OCI-LY1 (cell line): Measurements from ENCODE around the gene PCK2.

Experiments used
- H2AFZ ChIP-seq: fragments of 200-600 bp; sonication (generic), shearing (Covaris generic); 2 replicates; pipeline ENCODE4 v1.6.0; 2014; ENCODE audit warnings: antibody characterized with exemption, mild to moderate bottlenecking, low read length
- H3F3A ChIP-seq: fragments of 200-600 bp; sonication (generic), shearing (Covaris generic); 2 replicates; pipeline ENCODE4 v1.6.0; 2014; ENCODE audit warnings: mild to moderate bottlenecking, antibody characterized with exemption, low read length, moderate library complexity; ENCODE audit not compliant: insufficient read depth
- H3K27ac ChIP-seq: fragments of 200-600 bp; sonication (generic); 2 replicates; pipeline ENCODE4 v1.5.1; 2014; ENCODE audit warnings: low read length, mixed run types, mild to moderate bottlenecking, low read depth; ENCODE audit not compliant: poor library complexity, severe bottlenecking
- H3K27me3 ChIP-seq: fragments of 200-600 bp; sonication (generic); 2 replicates; pipeline ENCODE4 v1.6.0; 2014; ENCODE audit warnings: antibody characterized with exemption, mild to moderate bottlenecking, low read length, moderate library complexity; ENCODE audit not compliant: insufficient read depth
- H3K36me3 ChIP-seq: fragments of 200-600 bp; sonication (generic); 2 replicates; pipeline ENCODE4 v1.6.1; 2014; ENCODE audit warnings: mild to moderate bottlenecking, antibody characterized with exemption, low read length, moderate library complexity, mixed read lengths; ENCODE audit not compliant: insufficient read depth
- H3K4me1 ChIP-seq: fragments of 200-600 bp; sonication (generic); 2 replicates; pipeline ENCODE4 v1.5.1; 2014; ENCODE audit warnings: mild to moderate bottlenecking, low read length, moderate library complexity; ENCODE audit not compliant: insufficient read depth, severe bottlenecking
- H3K4me2 ChIP-seq: fragments of 200-600 bp; sonication (generic), shearing (Covaris generic); 2 replicates; pipeline ENCODE4 v1.6.1; 2014; ENCODE audit warnings: low read length
- H3K4me3 ChIP-seq: fragments of 200-600 bp; sonication (generic); 2 replicates; pipeline ENCODE4 v1.5.1; 2014; ENCODE audit warnings: low read length, low read depth, mild to moderate bottlenecking, mixed read lengths; ENCODE audit not compliant: poor library complexity, severe bottlenecking
- H3K79me2 ChIP-seq: fragments of 200-600 bp; shearing (Covaris generic); 2 replicates; pipeline ENCODE4 v1.6.1; 2016; ENCODE audit warnings: mixed run types, low read length, mixed read lengths; ENCODE audit not compliant: insufficient read depth
- H3K9ac ChIP-seq: fragments of 200-600 bp; sonication (generic), shearing (Covaris generic); 2 replicates; pipeline ENCODE4 v1.6.1; 2014; ENCODE audit warnings: mild to moderate bottlenecking, low read length, mixed read lengths
- H3K9me2 ChIP-seq: fragments of 200-600 bp; sonication (generic), shearing (Covaris generic); 2 replicates; pipeline ENCODE4 v1.6.1; 2014; ENCODE audit warnings: low read depth, mild to moderate bottlenecking, low read length, mixed read lengths
- H3K9me3 ChIP-seq: fragments of 200-600 bp; shearing (Covaris generic); 2 replicates; pipeline ENCODE4 v1.6.1; 2014; ENCODE audit warnings: low read length, mixed read lengths
- H4K20me1 ChIP-seq: fragments of 200-600 bp; sonication (generic), shearing (Covaris generic); 2 replicates; pipeline ENCODE4 v1.6.0; 2016; ENCODE audit warnings: mild to moderate bottlenecking, low read length; ENCODE audit not compliant: insufficient read depth
- EZH2 ChIP-seq: fragments of 200-600 bp; sonication (generic), shearing (Covaris generic); IDR thresholded peaks from 2 replicates; pipeline ENCODE4 v1.8.0; 2017; ENCODE audit warnings: borderline replicate concordance, mixed run types, mild to moderate bottlenecking, antibody characterized with exemption, low read length, moderate library complexity, mixed read lengths
- TF ChIP-seq, protein P1 (sequence below): fragments of 200-600 bp; sonication (generic), shearing (Covaris generic); IDR thresholded peaks from 2 replicates; pipeline ENCODE4 v1.5.1; 2017; ENCODE audit warnings: mild to moderate bottlenecking, antibody characterized with exemption, low read length, moderate library complexity, mixed read lengths

Gene PCK2

DNA sequence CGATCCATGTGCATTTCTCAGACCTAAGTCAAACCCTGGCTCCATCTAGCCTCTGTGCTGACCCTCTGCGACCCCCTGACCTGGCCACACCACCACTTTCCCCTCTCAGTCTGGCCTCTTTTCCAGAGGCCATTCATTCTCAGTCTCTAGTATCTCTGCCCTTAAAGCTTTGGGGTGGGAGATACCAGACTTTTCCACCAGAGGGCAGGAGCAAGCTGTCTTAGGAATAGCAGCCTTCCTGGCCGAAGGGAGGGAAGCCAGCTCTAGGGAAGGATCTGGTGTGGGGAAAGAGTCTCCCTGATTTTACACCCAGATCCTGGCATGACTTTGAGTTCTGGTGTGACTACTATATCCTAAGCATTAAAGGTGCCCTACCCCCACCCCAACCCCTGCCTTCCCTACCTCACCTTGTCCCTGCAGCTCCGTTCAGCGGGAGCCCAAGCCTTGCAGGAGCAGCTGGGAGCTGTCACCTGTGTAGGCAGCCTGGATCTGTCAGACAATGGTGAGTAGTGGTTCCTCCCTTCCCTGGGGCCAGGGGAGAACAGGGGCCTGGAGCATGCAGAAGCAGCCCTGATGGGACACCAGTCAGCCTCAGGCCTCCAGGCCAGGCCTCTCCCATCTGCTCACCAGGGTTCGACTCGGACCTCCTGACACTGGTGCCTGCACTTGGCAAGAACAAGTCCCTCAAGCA lies 35.7 kb upstream of the PCK2 start:
- Histone ChIP-seq H3K27ac (no peak overlapping the region), H3K36me3 (no peaks in the 10 kb centered on the region), H3F3A (no peaks in the 10 kb centered on the region), H3K4me3 (no peak overlapping the region), H3K4me1 (no peaks in the 10 kb centered on the region), H3K9ac (no peak overlapping the region), H3K9me3 (no peaks in the 10 kb centered on the region), H2AFZ (no peak overlapping the region), H3K4me2 (no peak overlapping the region), H3K27me3 (no peaks in the 10 kb centered on the region), H3K9me2 (no peaks in the 10 kb centered on the region), H4K20me1 (no peaks in the 10 kb centered on the region), H3K79me2 (no peaks in the 10 kb centered on the region)
- no peak for TF ChIP-seq EZH2
- TF ChIP-seq, protein P1, sequence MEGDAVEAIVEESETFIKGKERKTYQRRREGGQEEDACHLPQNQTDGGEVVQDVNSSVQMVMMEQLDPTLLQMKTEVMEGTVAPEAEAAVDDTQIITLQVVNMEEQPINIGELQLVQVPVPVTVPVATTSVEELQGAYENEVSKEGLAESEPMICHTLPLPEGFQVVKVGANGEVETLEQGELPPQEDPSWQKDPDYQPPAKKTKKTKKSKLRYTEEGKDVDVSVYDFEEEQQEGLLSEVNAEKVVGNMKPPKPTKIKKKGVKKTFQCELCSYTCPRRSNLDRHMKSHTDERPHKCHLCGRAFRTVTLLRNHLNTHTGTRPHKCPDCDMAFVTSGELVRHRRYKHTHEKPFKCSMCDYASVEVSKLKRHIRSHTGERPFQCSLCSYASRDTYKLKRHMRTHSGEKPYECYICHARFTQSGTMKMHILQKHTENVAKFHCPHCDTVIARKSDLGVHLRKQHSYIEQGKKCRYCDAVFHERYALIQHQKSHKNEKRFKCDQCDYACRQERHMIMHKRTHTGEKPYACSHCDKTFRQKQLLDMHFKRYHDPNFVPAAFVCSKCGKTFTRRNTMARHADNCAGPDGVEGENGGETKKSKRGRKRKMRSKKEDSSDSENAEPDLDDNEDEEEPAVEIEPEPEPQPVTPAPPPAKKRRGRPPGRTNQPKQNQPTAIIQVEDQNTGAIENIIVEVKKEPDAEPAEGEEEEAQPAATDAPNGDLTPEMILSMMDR: peak; percentile 93

DNA sequence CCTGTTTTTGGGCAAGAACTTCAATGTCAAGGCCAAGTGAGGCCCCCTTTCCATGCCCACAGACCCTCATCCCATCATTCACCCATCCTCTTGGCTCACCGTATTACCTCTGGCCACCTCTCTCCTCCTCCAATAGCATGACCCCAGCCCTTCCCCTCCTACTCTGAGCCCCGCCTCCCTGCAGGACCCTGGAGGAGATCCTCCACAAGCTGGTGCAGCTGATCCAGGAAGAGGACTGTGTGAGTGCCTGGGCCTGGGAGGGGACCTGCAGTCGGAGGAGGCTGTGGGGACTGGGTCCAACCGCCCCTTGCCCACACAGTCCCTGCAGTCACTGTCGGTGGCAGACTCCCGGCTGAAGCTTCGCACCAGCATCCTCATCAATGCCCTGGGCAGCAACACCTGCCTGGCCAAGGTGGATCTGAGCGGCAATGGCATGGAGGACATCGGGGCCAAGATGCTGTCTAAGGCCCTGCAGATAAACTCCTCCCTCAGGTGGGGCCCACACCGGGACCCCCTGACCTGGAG lies 35.1 kb upstream of the PCK2 start:
- Histone ChIP-seq H3K4me1 (no peaks in the 10 kb centered on the region), H3K27ac (no peak overlapping the region), H3K9ac (no peak overlapping the region), H4K20me1 (no peaks in the 10 kb centered on the region), H3K9me2 (no peaks in the 10 kb centered on the region), H3K79me2 (no peaks in the 10 kb centered on the region), H3K4me2 (no peak overlapping the region), H2AFZ (no peak overlapping the region), H3K27me3 (no peaks in the 10 kb centered on the region), H3F3A (no peaks in the 10 kb centered on the region), H3K4me3 (no peak overlapping the region), H3K9me3 (no peaks in the 10 kb centered on the region), H3K36me3 (no peaks in the 10 kb centered on the region)
- TF ChIP-seq, protein P1: no peak
- TF ChIP-seq EZH2: no peak

DNA sequence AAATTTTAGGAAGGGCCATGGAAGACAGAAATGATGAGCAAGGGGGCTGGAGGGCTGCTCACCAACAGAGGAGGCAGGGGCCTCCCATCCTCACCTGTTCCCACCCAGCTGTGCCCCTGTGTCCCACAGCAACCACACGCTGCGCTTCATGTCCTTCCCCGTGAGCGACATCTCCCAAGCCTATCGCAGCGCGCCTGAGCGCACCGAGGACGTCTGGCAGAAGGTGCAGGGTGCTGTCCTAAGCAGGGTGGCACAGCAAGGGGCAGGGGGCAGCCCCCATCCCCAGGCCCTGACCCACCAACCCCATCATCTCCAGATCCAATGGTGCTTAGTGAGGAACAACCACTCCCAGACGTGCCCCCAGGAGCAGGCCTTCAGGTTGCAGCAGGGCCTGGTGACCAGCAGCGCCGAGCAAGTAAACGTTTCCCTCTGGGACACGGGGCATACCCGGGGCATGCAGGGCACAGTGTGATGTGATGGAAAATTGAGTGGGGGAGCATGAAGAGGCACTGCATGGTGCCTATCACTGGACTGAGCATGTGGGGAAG lies 34.2 kb upstream of the PCK2 start:
- no peak overlapping the region for H3K27ac ChIP-seq
- no peaks in the 10 kb centered on the region for H4K20me1 ChIP-seq
- no peaks in the 10 kb centered on the region for H3K36me3 ChIP-seq
- H3K9me2 ChIP-seq: no peaks in the 10 kb centered on the region
- H3K4me2 ChIP-seq: no peak overlapping the region
- H3F3A ChIP-seq: no peaks in the 10 kb centered on the region
- H3K4me1 ChIP-seq: no peaks in the 10 kb centered on the region
- H3K9me3 ChIP-seq: no peaks in the 10 kb centered on the region
- no peaks in the 10 kb centered on the region for H3K27me3 ChIP-seq
- TF ChIP-seq, protein P1: no peak
- TF ChIP-seq EZH2: no peak
- no peak overlapping the region for H3K9ac ChIP-seq
- no peak overlapping the region for H2AFZ ChIP-seq
- H3K4me3 ChIP-seq: no peak overlapping the region
- H3K79me2 ChIP-seq: no peaks in the 10 kb centered on the region
